ENCODE measurements around the gene KCNAB2. TPM values are rescaled to one million over a fixed set of nuclear protein-coding genes. Genes with fewer than 3 reads are reported as not detected.

Gene KCNAB2
- polyA plus RNA-seq, 5 donors = 5.2 to 7.7 (median 5.5) TPM

GRCh38 chr1:6129313-6129712, 83.6 kb downstream of the KCNAB2 start:
- DNase-seq = no peak

GRCh38 chr1:6130036-6130435, 84.3 kb downstream of the KCNAB2 start:
- DNase-seq = no peak

- DNase-seq = no peak
Measured at GRCh38 chr1:6130596-6130995, 84.9 kb downstream of the KCNAB2 start.

GRCh38 chr1:6131561-6131960, 85.9 kb downstream of the KCNAB2 start:
- DNase-seq = no peak

- DNase-seq = no peak
Measured at GRCh38 chr1:6133146-6133895, 87.6 kb downstream of the KCNAB2 start.

- DNase-seq = no peak
Measured at GRCh38 chr1:6134206-6134605, 88.5 kb downstream of the KCNAB2 start.

GRCh38 chr1:6134741-6135510, 89.2 kb downstream of the KCNAB2 start:
- no peak for DNase-seq

GRCh38 chr1:6136516-6137220, 91.0 kb downstream of the KCNAB2 start:
- DNase-seq = no peak

GRCh38 chr1:6137758-6138157, 92.1 kb downstream of the KCNAB2 start:
- no peak for DNase-seq

- no peak for DNase-seq
Measured at GRCh38 chr1:6140413-6140812, 94.7 kb downstream of the KCNAB2 start.

- peak in 1 of 2 donors; percentile 3 for DNase-seq
Measured at GRCh38 chr1:6141592-6141991, 95.9 kb downstream of the KCNAB2 start.

GRCh38 chr1:6142036-6142621, 96.4 kb downstream of the KCNAB2 start:
- DNase-seq = no peak

GRCh38 chr1:6142734-6143133, 97.0 kb downstream of the KCNAB2 start:
- DNase-seq = no peak

- no peak for DNase-seq
Measured at GRCh38 chr1:6143395-6143794, 97.7 kb downstream of the KCNAB2 start.

- DNase-seq = no peak
Measured at GRCh38 chr1:6144175-6144574, 98.5 kb downstream of the KCNAB2 start.

GRCh38 chr1:6144647-6145395, 99.1 kb downstream of the KCNAB2 start:
- DNase-seq = no peak

GRCh38 chr1:6145396-6145750, 99.7 kb downstream of the KCNAB2 start:
- no peak for DNase-seq

- DNase-seq = no peak
Measured at GRCh38 chr1:6145864-6146410, 100.2 kb downstream of the KCNAB2 start.

GRCh38 chr1:6148497-6149241, 103.0 kb downstream of the KCNAB2 start:
- no peak for DNase-seq

GRCh38 chr1:6149597-6149996, 103.9 kb downstream of the KCNAB2 start:
- no peak for DNase-seq

Data from right lung (tissue), 5 donors.